Measurements from ENCODE around the gene NDUFA3. TPM values are rescaled to one million over a fixed set of nuclear protein-coding genes. Genes with fewer than 3 reads are reported as not detected.
A peak's percentile ranks its signal among the peaks of the same experiment; 100 is the strongest.
"Not testable (repeated sequence)": the region's sequence is repeated elsewhere in the genome, so short reads cannot be mapped to it uniquely, and the experiment has no call there.

Gene NDUFA3
- total RNA-seq, 2 experiments from 2014 or later = 106 to 113 TPM

- intact Hi-C loops (cut with micrococcal nuclease); H3K4me1 Mint-ChIP-seq (ENCODE audit: low read depth); H3K9me3 Mint-ChIP-seq; H3K36me3 Mint-ChIP-seq; H3K27ac Mint-ChIP-seq: not testable (repeated sequence)
- POLR2A ChIA-PET = interaction anchor here (1.1 to 1.3 kb wide), 2 partner anchors 12 to 20 kb away, joined by 3 read pairs; no protein-coding TSS in a partner anchor
- CTCF ChIA-PET = interaction anchor here (0.9 to 1.2 kb wide), 4 partner anchors 9 to 72 kb away, joined by 3 read pairs; partner anchors contain the start of gene CNOT3
- peaks cover 14% of the 10 kb centered on the region for H3K27me3 Mint-ChIP-seq
- H3K4me3 Mint-ChIP-seq = peak overlapping the region; percentile 67
- DNase-seq = peak; percentile 65
Observed at GRCh38 chr19:54095859-54096616, 6.6 kb upstream of the NDUFA3 start.

- ChIA-PET POLR2A (interaction anchor here (1.3 kb wide), 1 partner anchor 12 kb away, joined by 3 read pairs; no protein-coding TSS in a partner anchor), CTCF (interaction anchor here (0.7 to 1.2 kb wide), 3 partner anchors 8 to 355 kb away, joined by 3 read pairs; no protein-coding TSS in a partner anchor)
- peak overlapping the region; percentile 9 for H3K4me3 Mint-ChIP-seq
- intact Hi-C loops (cut with micrococcal nuclease) = no loop called here
- H3K9me3 Mint-ChIP-seq = no peaks in the 10 kb centered on the region
- no peak overlapping the region for H3K27ac Mint-ChIP-seq
- no peak for DNase-seq
- H3K27me3 Mint-ChIP-seq = peaks cover 11% of the 10 kb centered on the region
- no peaks in the 10 kb centered on the region for H3K36me3 Mint-ChIP-seq
- peaks cover 5% of the 10 kb centered on the region for H3K4me1 Mint-ChIP-seq (ENCODE audit: low read depth)
Observed at GRCh38 chr19:54096617-54097106, 6.0 kb upstream of the NDUFA3 start.

- intact Hi-C loops (cut with micrococcal nuclease) = no loop called here
- ChIA-PET CTCF (interaction anchor here (1.3 kb wide), 1 partner anchor 306 kb away, joined by 3 read pairs; no protein-coding TSS in a partner anchor), POLR2A (no interaction called here)
- no peaks in the 10 kb centered on the region for H3K9me3 Mint-ChIP-seq
- no peak for DNase-seq
- peaks cover 3% of the 10 kb centered on the region for H3K36me3 Mint-ChIP-seq
- no peak overlapping the region for H3K27ac Mint-ChIP-seq
- H3K4me1 Mint-ChIP-seq (ENCODE audit: low read depth) = peaks cover 15% of the 10 kb centered on the region
- peaks cover 5% of the 10 kb centered on the region for H3K27me3 Mint-ChIP-seq
- no peak overlapping the region for H3K4me3 Mint-ChIP-seq
Observed at GRCh38 chr19:54099190-54099902, 3.3 kb upstream of the NDUFA3 start.

- DNase-seq; H3K27ac Mint-ChIP-seq; CTCF ChIA-PET; H3K4me3 Mint-ChIP-seq; POLR2A ChIA-PET; H3K27me3 Mint-ChIP-seq; intact Hi-C loops (cut with micrococcal nuclease); H3K9me3 Mint-ChIP-seq; H3K36me3 Mint-ChIP-seq: not testable (repeated sequence)
- H3K4me1 Mint-ChIP-seq (ENCODE audit: low read depth) = peaks cover 15% of the 10 kb centered on the region
Observed at GRCh38 chr19:54099903-54100255, 2.8 kb upstream of the NDUFA3 start.

GRCh38 chr19:54100561-54100960, 2.1 kb upstream of the NDUFA3 start, which contains the start of gene OSCAR:
OSCAR (minus strand) TSS chr19:54100803; CDS start chr19:54100792, 11 bp downstream.
- Mint-ChIP-seq H3K4me3 (no peak within 1 kb of the TSS), H3K27ac (no peak within 1 kb of the TSS), H3K4me1 (ENCODE audit: low read depth) (peaks cover 15% of the 10 kb centered on the region), H3K27me3 (peaks cover 2% of the 10 kb centered on the region), H3K36me3 (peaks cover 6% of the 10 kb centered on the region), H3K9me3 (no peaks in the 10 kb centered on the region)
- DNase-seq = no peak
- POLR2A ChIA-PET = no interaction called here
- intact Hi-C loops (cut with micrococcal nuclease) = no loop called here
- CTCF ChIA-PET = interaction anchor here (0.6 kb wide), 1 partner anchor 14 kb away, joined by 3 read pairs; no protein-coding TSS in a partner anchor

- POLR2A ChIA-PET = interaction anchor here (1.1 kb wide), 1 partner anchor 9 kb away, joined by 4 read pairs; no protein-coding TSS in a partner anchor
- no peak overlapping the region for H3K4me3 Mint-ChIP-seq
- no peak for DNase-seq
- intact Hi-C loops (cut with micrococcal nuclease) = no loop called here
- H3K27ac Mint-ChIP-seq = no peak overlapping the region
- H3K4me1 Mint-ChIP-seq (ENCODE audit: low read depth) = peaks cover 13% of the 10 kb centered on the region
- H3K9me3 Mint-ChIP-seq = no peaks in the 10 kb centered on the region
- CTCF ChIA-PET = interaction anchor here (1.0 kb wide), 1 partner anchor 8 kb away, joined by 3 read pairs; no protein-coding TSS in a partner anchor
- H3K36me3 Mint-ChIP-seq = peaks cover 32% of the 10 kb centered on the region
- H3K27me3 Mint-ChIP-seq = no peaks in the 10 kb centered on the region
Observed at GRCh38 chr19:54104998-54105715, 2.5 kb downstream of the NDUFA3 start.

- intact Hi-C loops (cut with micrococcal nuclease) = no loop called here
- Mint-ChIP-seq H3K4me1 (ENCODE audit: low read depth) (peaks cover 13% of the 10 kb centered on the region), H3K27ac (no peak overlapping the region), H3K4me3 (no peak overlapping the region), H3K36me3 (peaks cover 36% of the 10 kb centered on the region), H3K27me3 (no peaks in the 10 kb centered on the region), H3K9me3 (no peaks in the 10 kb centered on the region)
- DNase-seq = peak; percentile 3
- CTCF ChIA-PET = no interaction called here
- POLR2A ChIA-PET = interaction anchor here (1.1 kb wide), 1 partner anchor 9 kb away, joined by 4 read pairs; no protein-coding TSS in a partner anchor
Observed at GRCh38 chr19:54105796-54106195, 3.1 kb downstream of the NDUFA3 start.

GRCh38 chr19:54106716-54107115, 4.1 kb downstream of the NDUFA3 start:
- Mint-ChIP-seq H3K27ac (no peak overlapping the region), H3K36me3 (peaks cover 38% of the 10 kb centered on the region), H3K9me3 (no peaks in the 10 kb centered on the region), H3K4me3 (no peak overlapping the region), H3K4me1 (ENCODE audit: low read depth) (peaks cover 13% of the 10 kb centered on the region), H3K27me3 (no peaks in the 10 kb centered on the region)
- peak; percentile 3 for DNase-seq
- ChIA-PET CTCF (no interaction called here), POLR2A (no interaction called here)
- intact Hi-C loops (cut with micrococcal nuclease) = no loop called here

- Mint-ChIP-seq H3K4me3 (no peak overlapping the region), H3K27me3 (no peaks in the 10 kb centered on the region), H3K4me1 (ENCODE audit: low read depth) (peaks cover 6% of the 10 kb centered on the region), H3K36me3 (peaks cover 37% of the 10 kb centered on the region), H3K27ac (no peak overlapping the region), H3K9me3 (no peaks in the 10 kb centered on the region)
- intact Hi-C loops (cut with micrococcal nuclease) = no loop called here
- DNase-seq = no peak
- POLR2A ChIA-PET = interaction anchor here (1.0 kb wide), 1 partner anchor 11 kb away, joined by 3 read pairs; no protein-coding TSS in a partner anchor
- CTCF ChIA-PET = no interaction called here
Observed at GRCh38 chr19:54107876-54108490, 5.3 kb downstream of the NDUFA3 start.

GRCh38 chr19:54108496-54108895, 5.8 kb downstream of the NDUFA3 start:
- peaks cover 38% of the 10 kb centered on the region for H3K36me3 Mint-ChIP-seq

GRCh38 chr19:54109651-54110050, 7.0 kb downstream of the NDUFA3 start:
- H3K4me1 Mint-ChIP-seq (ENCODE audit: low read depth) = peaks cover 14% of the 10 kb centered on the region
- H3K9me3 Mint-ChIP-seq = no peaks in the 10 kb centered on the region
- H3K36me3 Mint-ChIP-seq = peaks cover 47% of the 10 kb centered on the region
- no peak overlapping the region for H3K4me3 Mint-ChIP-seq
- no peaks in the 10 kb centered on the region for H3K27me3 Mint-ChIP-seq
- no peak for DNase-seq
- POLR2A ChIA-PET = no interaction called here
- H3K27ac Mint-ChIP-seq = no peak overlapping the region
- CTCF ChIA-PET = no interaction called here
- intact Hi-C loops (cut with micrococcal nuclease) = loop anchor here (10.0 kb wide), 1 partner anchor 335 kb away; the partner anchor contains the start of gene LENG8

More at GRCh38 chr19:54108496-54108895, 5.8 kb downstream of the NDUFA3 start:
- Mint-ChIP-seq H3K27ac (no peak overlapping the region), H3K4me3 (no peak overlapping the region), H3K27me3 (no peaks in the 10 kb centered on the region), H3K9me3 (no peaks in the 10 kb centered on the region), H3K4me1 (ENCODE audit: low read depth) (peaks cover 7% of the 10 kb centered on the region)
- ChIA-PET CTCF (no interaction called here), POLR2A (interaction anchor here (1.0 kb wide), 1 partner anchor 12 kb away, joined by 3 read pairs; no protein-coding TSS in a partner anchor)
- DNase-seq = no peak
- intact Hi-C loops (cut with micrococcal nuclease) = no loop called here
